ENCODE results near the gene GPI.
"Not testable (repeated sequence)": the region's sequence is repeated elsewhere in the genome, so short reads cannot be mapped to it uniquely, and the experiment has no call there.

GPI gene

DNA sequence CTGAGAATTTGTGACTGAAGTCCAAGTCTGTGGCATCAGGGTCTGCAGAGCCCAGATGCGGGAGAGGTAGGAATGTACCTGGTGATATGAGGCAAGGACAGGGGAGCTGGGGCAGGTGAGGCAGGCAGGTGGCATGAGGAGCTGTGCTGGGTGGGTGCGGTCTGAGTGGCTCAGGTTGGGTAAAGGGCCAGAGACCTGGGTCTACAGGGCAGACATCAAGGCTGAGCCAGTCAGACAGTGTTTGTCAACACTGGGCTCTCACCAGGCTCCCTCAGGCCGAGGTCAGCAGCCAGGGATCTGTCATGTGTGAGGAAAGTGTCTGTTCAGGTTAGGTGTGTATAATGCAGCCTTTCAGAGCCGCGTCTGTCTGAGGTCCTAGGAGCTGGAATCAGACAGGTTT, 18.6 kb downstream of the GPI start:
- Histone ChIP-seq H3K4me3 (replicated peaks; ENCODE audit: insufficient read depth, low read length) (no peak overlapping the region), H3K27me3 (ENCODE audit: insufficient read depth, poor library complexity, severe bottlenecking) (no peaks in the 10 kb centered on the region), H3K27ac (replicated peaks) (no peak overlapping the region)
- no peak for TF ChIP-seq GABPA (IDR thresholded peaks at IDR 0.05; ENCODE audit: low read depth)
- TF ChIP-seq, protein P1, sequence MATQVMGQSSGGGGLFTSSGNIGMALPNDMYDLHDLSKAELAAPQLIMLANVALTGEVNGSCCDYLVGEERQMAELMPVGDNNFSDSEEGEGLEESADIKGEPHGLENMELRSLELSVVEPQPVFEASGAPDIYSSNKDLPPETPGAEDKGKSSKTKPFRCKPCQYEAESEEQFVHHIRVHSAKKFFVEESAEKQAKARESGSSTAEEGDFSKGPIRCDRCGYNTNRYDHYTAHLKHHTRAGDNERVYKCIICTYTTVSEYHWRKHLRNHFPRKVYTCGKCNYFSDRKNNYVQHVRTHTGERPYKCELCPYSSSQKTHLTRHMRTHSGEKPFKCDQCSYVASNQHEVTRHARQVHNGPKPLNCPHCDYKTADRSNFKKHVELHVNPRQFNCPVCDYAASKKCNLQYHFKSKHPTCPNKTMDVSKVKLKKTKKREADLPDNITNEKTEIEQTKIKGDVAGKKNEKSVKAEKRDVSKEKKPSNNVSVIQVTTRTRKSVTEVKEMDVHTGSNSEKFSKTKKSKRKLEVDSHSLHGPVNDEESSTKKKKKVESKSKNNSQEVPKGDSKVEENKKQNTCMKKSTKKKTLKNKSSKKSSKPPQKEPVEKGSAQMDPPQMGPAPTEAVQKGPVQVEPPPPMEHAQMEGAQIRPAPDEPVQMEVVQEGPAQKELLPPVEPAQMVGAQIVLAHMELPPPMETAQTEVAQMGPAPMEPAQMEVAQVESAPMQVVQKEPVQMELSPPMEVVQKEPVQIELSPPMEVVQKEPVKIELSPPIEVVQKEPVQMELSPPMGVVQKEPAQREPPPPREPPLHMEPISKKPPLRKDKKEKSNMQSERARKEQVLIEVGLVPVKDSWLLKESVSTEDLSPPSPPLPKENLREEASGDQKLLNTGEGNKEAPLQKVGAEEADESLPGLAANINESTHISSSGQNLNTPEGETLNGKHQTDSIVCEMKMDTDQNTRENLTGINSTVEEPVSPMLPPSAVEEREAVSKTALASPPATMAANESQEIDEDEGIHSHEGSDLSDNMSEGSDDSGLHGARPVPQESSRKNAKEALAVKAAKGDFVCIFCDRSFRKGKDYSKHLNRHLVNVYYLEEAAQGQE (IDR thresholded peaks at IDR 0.05; ENCODE audit: insufficient replicate concordance, low read depth) = no peak
- TF ChIP-seq SPI1 (IDR thresholded peaks at IDR 0.05; ENCODE audit: borderline replicate concordance, low read depth) = no peak
- TF ChIP-seq POLR2AphosphoS5 (IDR thresholded peaks at IDR 0.05; ENCODE audit: low read depth) = no peak
- TF ChIP-seq CTCF (IDR thresholded peaks at IDR 0.05; ENCODE audit: insufficient read depth, low read length) = no peak
- no peak for DNase-seq (ENCODE audit: low read depth in 1 of 2, low spot score in 1 of 2)

DNA sequence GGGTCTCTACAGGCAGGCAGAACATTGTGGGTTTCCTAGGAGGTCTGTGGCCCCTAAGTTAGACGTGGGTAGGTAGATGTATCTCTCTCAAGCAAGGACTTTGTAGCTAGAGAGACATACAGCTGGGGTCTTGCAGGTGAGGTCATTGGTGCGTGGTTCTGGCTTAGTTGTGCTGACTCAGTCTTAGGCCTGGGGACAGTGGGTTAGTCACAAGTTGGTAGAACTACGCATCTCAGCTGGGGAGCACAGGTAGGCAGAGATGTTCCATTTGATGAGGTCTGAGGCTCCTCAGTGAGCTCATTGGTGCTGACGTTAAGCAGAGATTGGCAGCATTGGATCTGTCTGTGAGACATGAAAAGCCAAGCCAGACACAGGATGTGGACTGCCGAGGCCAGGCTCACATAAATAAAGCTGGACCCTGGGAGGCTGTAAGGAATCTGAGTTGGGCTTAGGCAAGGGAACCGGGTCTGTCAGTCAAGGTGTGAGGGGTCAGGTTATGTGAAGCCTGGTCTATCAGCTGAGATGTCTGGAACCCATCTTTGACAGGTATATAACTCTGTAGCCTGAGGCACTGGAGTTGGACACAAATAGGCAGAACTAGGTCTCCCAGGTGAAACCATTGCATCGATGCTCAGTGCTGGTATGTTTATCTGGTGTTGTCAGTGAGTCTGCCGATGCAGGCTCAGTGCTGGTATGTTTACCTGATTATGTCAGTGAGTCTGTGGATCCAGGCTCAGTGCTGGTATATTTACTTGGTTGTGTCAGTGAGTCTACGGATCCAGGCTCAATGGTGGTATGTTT, 21.8 kb downstream of the GPI start:
- H3K27me3 ChIP-seq (ENCODE audit: insufficient read depth, poor library complexity, severe bottlenecking) = no peaks in the 10 kb centered on the region
- no peak overlapping the region for H3K27ac ChIP-seq (replicated peaks)
- DNase-seq (ENCODE audit: low read depth in 1 of 2, low spot score in 1 of 2) = no peak
- TF ChIP-seq GABPA (IDR thresholded peaks at IDR 0.05; ENCODE audit: low read depth) (no peak), CTCF (IDR thresholded peaks at IDR 0.05; ENCODE audit: insufficient read depth, low read length) (no peak), SPI1 (IDR thresholded peaks at IDR 0.05; ENCODE audit: borderline replicate concordance, low read depth) (no peak), POLR2AphosphoS5 (IDR thresholded peaks at IDR 0.05; ENCODE audit: low read depth) (no peak)
- TF ChIP-seq, protein P1 (IDR thresholded peaks at IDR 0.05; ENCODE audit: insufficient replicate concordance, low read depth) = no peak
- H3K4me3 ChIP-seq (replicated peaks; ENCODE audit: insufficient read depth, low read length) = no peak overlapping the region

GRCh38 chr19:34387446-34387810, 22.4 kb downstream of the GPI start:
- TF ChIP-seq POLR2AphosphoS5 (IDR thresholded peaks at IDR 0.05; ENCODE audit: low read depth) = no peak
- TF ChIP-seq, protein P1 (IDR thresholded peaks at IDR 0.05; ENCODE audit: insufficient replicate concordance, low read depth) = no peak
- TF ChIP-seq SPI1 (IDR thresholded peaks at IDR 0.05; ENCODE audit: borderline replicate concordance, low read depth) = no peak
- TF ChIP-seq GABPA (IDR thresholded peaks at IDR 0.05; ENCODE audit: low read depth) = no peak
- TF ChIP-seq CTCF (IDR thresholded peaks at IDR 0.05; ENCODE audit: insufficient read depth, low read length) = no peak
- no peak for DNase-seq (ENCODE audit: low read depth in 1 of 2, low spot score in 1 of 2)
- Histone ChIP-seq H3K27me3 (ENCODE audit: insufficient read depth, poor library complexity, severe bottlenecking) (no peaks in the 10 kb centered on the region), H3K4me3 (replicated peaks; ENCODE audit: insufficient read depth, low read length) (no peak overlapping the region), H3K27ac (replicated peaks) (no peak overlapping the region)

- H3K27me3 ChIP-seq (ENCODE audit: insufficient read depth, poor library complexity, severe bottlenecking); DNase-seq (ENCODE audit: low read depth in 1 of 2, low spot score in 1 of 2); H3K27ac ChIP-seq (replicated peaks); H3K4me3 ChIP-seq (replicated peaks; ENCODE audit: insufficient read depth, low read length): not testable (repeated sequence)
Observed at GRCh38 chr19:34388745-34389144, 23.7 kb downstream of the GPI start.
